Gastroesophageal sphincter (tissue), 4 donors: ENCODE data around the gene ZBTB3. TPM values are rescaled to one million over a fixed set of nuclear protein-coding genes. Genes with fewer than 3 reads are reported as not detected.

ENCODE experiments used
- ATAC-seq: fragments of 150-250 bp; one replicate; pipeline ENCODE4 v1.9.1; 2016; ENCODE audit warnings: mild to moderate bottlenecking, moderate library complexity
- H3K27ac ChIP-seq, 4 donors: fragments of 200-600 bp; sonication (generic) in 3 of 4; 1 replicate in 3 of 4; 2 replicates in 1 of 4; pipeline ENCODE4 v1.5.1; 2016 to 2019
- H3K27me3 ChIP-seq: fragments of 200-600 bp; sonication (generic); one replicate; pipeline ENCODE4 v1.5.1; 2019
- H3K36me3 ChIP-seq, 2 donors: fragments of 200-600 bp; sonication (generic); one replicate each; pipeline ENCODE4 v1.5.1; 2019; ENCODE audit warnings: control low read depth in 1 of 2
- H3K4me1 ChIP-seq, 3 donors: fragments of 200-600 bp; sonication (generic); 1 replicate in 2 of 3; 2 replicates in 1 of 3; pipeline ENCODE4 v1.5.1; 2016 to 2019; ENCODE audit warnings: control low read depth in 2 of 3
- H3K4me3 ChIP-seq, 2 donors: fragments of 200-600 bp; sonication (generic); one replicate each; pipeline ENCODE4 v1.5.1; 2019; ENCODE audit warnings: mild to moderate bottlenecking in 1 of 2, moderate library complexity in 1 of 2
- H3K9me3 ChIP-seq, 3 donors: fragments of 200-600 bp; sonication (generic); one replicate each; pipeline ENCODE4 v1.5.1; 2017 to 2019; ENCODE audit warnings: control low read depth in 2 of 3
- EP300 ChIP-seq: sonication (generic); formaldehyde crosslinking; IDR thresholded peaks from one replicate; pipeline ENCODE4 v1.6.1; 2017; ENCODE audit warnings: antibody characterized with exemption, mild to moderate bottlenecking
- POLR2A ChIP-seq, 2 donors: fragments of 450-650 bp; IDR thresholded peaks; one replicate each; pipeline ENCODE4 v1.6.1; 2017; ENCODE audit warnings: antibody characterized with exemption in 2 of 2, mild to moderate bottlenecking in 2 of 2, moderate library complexity in 1 of 2
- POLR2AphosphoS5 ChIP-seq: sonication (generic); formaldehyde crosslinking; IDR thresholded peaks from one replicate; pipeline ENCODE4 v1.6.1; 2017; ENCODE audit warnings: antibody characterized with exemption
- WGBS, 2 donors: methylation state at CpG; one replicate each; pipeline ENCODE4 v1.1.5; 2018; ENCODE audit warnings: low coverage in 1 of 2; 5-methylcytosine and 5-hydroxymethylcytosine counted together
- total RNA-seq, 4 donors: library from RNA; depleted of rRNA; stranded (reverse); fragments of >200 nt; gene quantifications; one replicate each; pipeline ENCODE4 v1.1.0, GENCODE V29; 2016
- TF ChIP-seq, protein P1 (sequence below), 4 experiments: fragments of 200-600 bp in 2 of 4; fragments of 450-650 bp in 2 of 4; sonication (generic) in 1 of 4; IDR thresholded peaks; one replicate each; pipeline ENCODE4 v1.5.1; 2017 to 2019; ENCODE audit warnings: antibody characterized with exemption in 4 of 4, mild to moderate bottlenecking in 2 of 4, moderate library complexity in 2 of 4

ZBTB3 gene
- total RNA-seq, 4 donors from 2014 or later = 8.8 to 15.8 (median 12.3) TPM

DNA sequence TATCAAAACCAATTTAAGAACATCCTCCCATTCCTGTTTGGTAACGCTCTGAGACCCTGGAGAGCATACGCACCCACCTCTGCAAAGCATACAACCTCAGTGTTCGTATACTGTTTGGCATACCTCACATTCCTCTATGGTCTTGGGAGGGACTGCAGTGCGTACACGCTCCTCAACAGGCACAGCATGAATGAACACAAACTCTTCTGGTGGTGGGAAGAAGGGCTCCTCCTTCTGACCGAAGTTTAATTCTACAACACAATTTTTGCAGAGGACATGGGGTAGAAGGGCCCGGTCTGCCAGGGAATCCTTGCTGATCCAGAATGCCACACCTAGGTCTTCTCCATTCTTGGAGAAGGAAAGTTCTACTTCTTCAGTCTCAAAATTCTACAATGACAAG lies 32.0 kb downstream of the ZBTB3 start:
- Histone ChIP-seq H3K27me3 (no peaks in the 10 kb centered on the region), H3K9me3 (no peaks in the 10 kb centered on the region), H3K4me1 (peaks cover 0 to 64% (median 12%) of the 10 kb centered on the region in 3 donors), H3K36me3 (peaks cover 29 to 72% of the 10 kb centered on the region in 2 donors), H3K4me3 (no peak overlapping the region), H3K27ac (peak overlapping the region in 2 of 4 donors; percentile 18 to 52)
- no peak for ATAC-seq
- no peak for TF ChIP-seq POLR2AphosphoS5
- no peak for TF ChIP-seq EP300
- no peak for TF ChIP-seq POLR2A (IDR thresholded peaks at IDR 0.05)
- TF ChIP-seq, protein P1, sequence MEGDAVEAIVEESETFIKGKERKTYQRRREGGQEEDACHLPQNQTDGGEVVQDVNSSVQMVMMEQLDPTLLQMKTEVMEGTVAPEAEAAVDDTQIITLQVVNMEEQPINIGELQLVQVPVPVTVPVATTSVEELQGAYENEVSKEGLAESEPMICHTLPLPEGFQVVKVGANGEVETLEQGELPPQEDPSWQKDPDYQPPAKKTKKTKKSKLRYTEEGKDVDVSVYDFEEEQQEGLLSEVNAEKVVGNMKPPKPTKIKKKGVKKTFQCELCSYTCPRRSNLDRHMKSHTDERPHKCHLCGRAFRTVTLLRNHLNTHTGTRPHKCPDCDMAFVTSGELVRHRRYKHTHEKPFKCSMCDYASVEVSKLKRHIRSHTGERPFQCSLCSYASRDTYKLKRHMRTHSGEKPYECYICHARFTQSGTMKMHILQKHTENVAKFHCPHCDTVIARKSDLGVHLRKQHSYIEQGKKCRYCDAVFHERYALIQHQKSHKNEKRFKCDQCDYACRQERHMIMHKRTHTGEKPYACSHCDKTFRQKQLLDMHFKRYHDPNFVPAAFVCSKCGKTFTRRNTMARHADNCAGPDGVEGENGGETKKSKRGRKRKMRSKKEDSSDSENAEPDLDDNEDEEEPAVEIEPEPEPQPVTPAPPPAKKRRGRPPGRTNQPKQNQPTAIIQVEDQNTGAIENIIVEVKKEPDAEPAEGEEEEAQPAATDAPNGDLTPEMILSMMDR (IDR thresholded peaks at IDR 0.05) = no peak
- 64% methylated on average over 3 to 4 of the region's 7 CpGs for WGBS, 2 donors

DNA sequence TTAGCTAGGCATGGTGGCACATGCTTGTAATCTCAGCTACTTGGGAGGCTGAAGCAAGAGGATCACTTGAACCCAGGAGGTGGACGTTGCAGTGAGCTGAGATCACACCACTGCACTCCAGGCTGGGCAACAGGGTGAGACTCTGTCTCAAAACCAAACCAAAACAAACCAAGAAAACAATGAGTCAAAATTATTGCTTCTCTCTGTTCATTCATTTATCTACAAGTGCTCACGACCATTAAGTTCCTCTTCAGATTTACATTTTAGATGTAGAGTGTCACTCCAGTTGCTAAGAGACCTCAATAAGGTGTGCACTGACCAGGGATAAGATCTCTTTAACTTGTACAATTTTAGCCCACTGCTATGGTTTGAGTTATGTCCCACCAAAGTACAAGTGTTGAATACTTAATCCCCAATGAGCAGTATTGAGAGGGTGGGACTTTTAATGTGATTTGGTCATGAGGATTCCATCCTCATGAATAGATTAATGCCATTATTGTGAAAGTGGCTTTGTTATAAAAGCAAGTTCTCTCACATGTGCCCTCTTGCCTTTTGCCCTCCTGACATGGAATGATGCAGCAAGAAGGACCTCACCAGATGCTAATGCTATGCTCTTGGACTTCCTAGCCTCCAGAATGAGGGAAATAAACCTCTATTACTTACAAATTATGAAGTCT lies 34.5 kb downstream of the ZBTB3 start:
- peaks cover 0 to 45% (median 10%) of the 10 kb centered on the region in 3 donors for H3K4me1 ChIP-seq
- H3K9me3 ChIP-seq = no peaks in the 10 kb centered on the region
- H3K27ac ChIP-seq = peak overlapping the region in 1 of 4 donors; percentile 9
- TF ChIP-seq, protein P1 (IDR thresholded peaks at IDR 0.05) = no peak
- no peak for ATAC-seq
- H3K36me3 ChIP-seq = peaks cover 32 to 98% of the 10 kb centered on the region in 2 donors
- no peaks in the 10 kb centered on the region for H3K27me3 ChIP-seq
- WGBS, 2 donors = 67 to 83% methylated on average over 1 to 2 of the region's 2 CpGs
- H3K4me3 ChIP-seq = no peak overlapping the region

DNA sequence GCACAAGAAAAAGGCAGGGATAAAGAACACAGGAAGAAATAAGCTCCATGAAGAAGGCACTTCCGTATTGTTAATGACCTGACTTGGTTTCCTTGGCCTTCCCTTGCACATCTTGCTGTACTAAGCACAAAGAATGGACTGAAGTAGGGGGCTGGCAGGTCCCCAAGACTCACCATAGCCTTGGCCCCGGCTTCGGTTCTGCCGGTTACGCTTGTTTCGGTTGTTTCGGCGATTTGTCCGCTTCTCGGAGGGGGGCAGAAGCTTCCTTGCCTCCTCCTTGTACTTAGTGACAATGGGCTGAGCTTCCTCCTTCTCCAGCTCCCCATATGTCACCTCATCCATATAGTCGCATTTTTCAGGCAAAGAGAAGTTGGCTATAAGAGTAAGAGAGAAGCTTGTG lies 37.1 kb downstream of the ZBTB3 start:
- no peaks in the 10 kb centered on the region for H3K9me3 ChIP-seq
- ATAC-seq = no peak
- no peak overlapping the region for H3K4me3 ChIP-seq
- H3K27ac ChIP-seq = no peak overlapping the region
- H3K27me3 ChIP-seq = no peaks in the 10 kb centered on the region
- WGBS, 2 donors = 76 to 85% methylated on average over 11 of the region's 11 CpGs
- peaks cover 0 to 31% (median 0%) of the 10 kb centered on the region in 3 donors for H3K4me1 ChIP-seq
- TF ChIP-seq POLR2A (IDR thresholded peaks at IDR 0.05) (no peak), POLR2AphosphoS5 (no peak)
- peaks cover 27 to 100% of the 10 kb centered on the region in 2 donors for H3K36me3 ChIP-seq

DNA sequence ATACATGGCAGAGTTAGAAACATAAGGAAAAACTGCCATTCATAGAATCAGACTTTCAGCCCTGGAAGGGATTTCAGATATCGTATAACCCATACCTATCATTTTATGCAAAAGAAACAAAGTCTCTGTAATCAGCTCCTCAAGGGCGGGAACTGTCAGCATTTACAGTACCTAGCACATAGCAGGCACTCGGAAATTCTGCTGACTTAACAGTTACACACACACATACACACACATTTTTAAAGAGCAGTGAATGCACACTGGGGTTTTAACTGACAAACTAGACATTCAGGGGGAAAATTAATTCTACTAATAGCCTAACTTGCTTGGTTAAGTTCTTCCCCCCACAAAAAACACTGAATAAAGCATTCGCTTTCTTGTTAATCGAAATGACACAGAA lies 37.8 kb downstream of the ZBTB3 start:
- H3K4me1 ChIP-seq = peaks cover 0 to 30% (median 0%) of the 10 kb centered on the region in 3 donors
- H3K36me3 ChIP-seq = peaks cover 21 to 100% of the 10 kb centered on the region in 2 donors
- TF ChIP-seq POLR2AphosphoS5 (no peak), EP300 (no peak), POLR2A (IDR thresholded peaks at IDR 0.05) (no peak)
- TF ChIP-seq, protein P1 (IDR thresholded peaks at IDR 0.05) = no peak
- H3K9me3 ChIP-seq = no peaks in the 10 kb centered on the region
- ATAC-seq = no peak
- H3K27ac ChIP-seq = no peak overlapping the region
- WGBS, 2 donors = 82 to 84% methylated on average over 5 of the region's 5 CpGs
- H3K4me3 ChIP-seq = no peak overlapping the region
- H3K27me3 ChIP-seq = no peaks in the 10 kb centered on the region

DNA sequence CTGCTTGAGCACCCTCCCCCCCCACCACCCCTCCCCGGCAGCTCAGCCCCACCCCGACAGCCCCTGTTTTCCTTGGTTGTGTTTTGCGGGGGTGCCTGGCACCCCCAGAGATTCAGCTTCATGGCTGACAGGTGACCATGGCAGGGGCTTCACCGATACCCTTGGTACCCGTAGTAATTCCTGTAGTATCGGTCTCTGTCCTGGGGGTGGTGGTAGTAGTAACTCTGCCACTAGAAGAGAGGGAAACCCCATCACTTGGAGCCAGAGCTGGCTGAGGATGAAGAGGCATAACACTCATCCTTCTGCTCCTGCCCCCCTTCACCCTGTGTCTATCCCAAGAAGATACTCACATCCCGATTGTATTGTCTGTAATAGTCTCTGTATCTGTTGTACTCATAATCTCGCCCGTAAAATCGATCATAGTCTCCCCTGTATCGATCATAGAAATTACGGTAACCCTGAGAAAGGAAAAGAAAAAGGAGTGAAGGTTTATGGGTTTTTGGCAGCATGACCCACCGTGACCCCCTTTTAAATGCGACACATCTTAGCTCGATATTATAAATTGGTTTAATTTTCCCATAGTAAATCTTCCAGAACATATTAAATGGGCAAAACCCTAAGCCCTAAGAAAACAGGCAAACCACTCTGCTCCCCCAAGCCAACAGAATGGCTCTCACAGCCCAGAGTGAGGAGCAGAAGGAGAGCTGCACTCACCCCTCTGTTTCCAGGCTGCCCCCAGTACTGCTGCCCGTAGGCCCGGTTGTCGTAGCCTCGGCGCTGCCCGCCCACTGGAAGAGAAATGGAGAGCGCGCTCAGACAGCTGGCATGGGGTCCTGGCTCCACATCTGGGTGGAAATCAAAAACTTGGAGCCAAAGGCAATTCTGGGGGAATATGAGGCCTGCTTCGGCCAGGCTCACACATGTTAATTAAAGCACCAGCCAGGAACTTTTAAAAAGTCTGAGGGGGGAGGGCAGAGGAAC lies 38.5 kb downstream of the ZBTB3 start:
- Histone ChIP-seq H3K4me3 (no peak overlapping the region), H3K4me1 (peaks cover 0 to 33% (median 2%) of the 10 kb centered on the region in 3 donors), H3K27ac (peak overlapping the region in 1 of 4 donors; percentile 22), H3K27me3 (no peaks in the 10 kb centered on the region), H3K9me3 (no peaks in the 10 kb centered on the region), H3K36me3 (peaks cover 19 to 100% of the 10 kb centered on the region in 2 donors)
- TF ChIP-seq, protein P1 (IDR thresholded peaks at IDR 0.05) = no peak
- TF ChIP-seq EP300 (no peak), POLR2AphosphoS5 (no peak), POLR2A (IDR thresholded peaks at IDR 0.05) (no peak)
- no peak for ATAC-seq
- 74 to 83% methylated on average over 12 to 15 of the region's 24 CpGs for WGBS, 2 donors
